Activated T-cell treated with anti-CD3 and anti-CD28 coated beads, Interleukin-2, amount 50 U/mL, for 4 hours (primary cell): Measurements from ENCODE around the gene SHOC2. TPM values are rescaled to one million over a fixed set of nuclear protein-coding genes. Genes with fewer than 3 reads are reported as not detected.

ENCODE experiments used
- total RNA-seq, 3 donors: library from RNA; stranded (reverse); gene quantifications; one replicate each; pipeline ENCODE4 v1.2.1, GENCODE V29; 2021

The SHOC2 gene
- total RNA-seq, 3 donors from 2014 or later = 33.0 to 43.3 (median 41.8) TPM

Other genes with a start within 250 kb of the SHOC2 start
- gene PDCD4, start 47.7 kb upstream of the SHOC2 start, total RNA-seq = 10 to 100 TPM; 36.5 to 55.1 (median 41.3) TPM
- 10 to 100 TPM; 23.7 to 25.6 (median 24.7) TPM for gene BBIP1, start 424 bp upstream of the SHOC2 start, total RNA-seq
- under 1 TPM; 0.05 to 0.10 (median 0.05) TPM for gene ADRA2A, start 157.4 kb downstream of the SHOC2 start, total RNA-seq